CD4-positive, alpha-beta T cell treated with Interleukin-6 for 4 hours (primary cell): ENCODE data around the gene WBP1.
"Not testable (repeated sequence)": the region's sequence is repeated elsewhere in the genome, so short reads cannot be mapped to it uniquely, and the experiment has no call there.

Source experiments
- DNase-seq: peaks from one replicate; pipeline ENCODE4 v3.0.0-alpha.2; 2020; ENCODE audit warnings: mixed read lengths

The WBP1 gene

DNA sequence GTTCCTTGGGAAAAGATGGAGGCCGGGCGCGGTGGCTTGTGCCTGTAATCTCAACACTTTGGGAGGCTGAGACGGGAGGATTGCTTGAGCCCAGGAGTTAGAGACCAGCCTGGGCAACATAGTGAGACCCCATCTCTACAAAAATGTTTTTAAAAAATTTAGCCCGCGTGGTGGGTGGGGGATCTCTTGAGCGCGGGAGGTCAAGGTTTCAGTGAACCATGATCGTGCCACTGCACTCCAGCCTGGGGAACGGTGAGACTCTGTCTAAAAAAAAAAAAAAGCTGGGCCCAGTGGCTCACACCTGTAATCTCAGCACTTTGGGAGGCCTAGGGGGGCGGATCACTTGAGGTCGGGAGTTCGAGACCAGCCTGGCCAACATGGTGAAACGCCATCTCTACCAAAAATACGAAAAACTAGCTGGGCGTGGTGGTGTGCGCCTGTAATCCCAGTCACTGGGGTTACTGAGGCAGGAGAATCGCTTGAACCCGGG is 25.5 kb downstream of the WBP1 start:
- not testable (repeated sequence) for DNase-seq

DNA sequence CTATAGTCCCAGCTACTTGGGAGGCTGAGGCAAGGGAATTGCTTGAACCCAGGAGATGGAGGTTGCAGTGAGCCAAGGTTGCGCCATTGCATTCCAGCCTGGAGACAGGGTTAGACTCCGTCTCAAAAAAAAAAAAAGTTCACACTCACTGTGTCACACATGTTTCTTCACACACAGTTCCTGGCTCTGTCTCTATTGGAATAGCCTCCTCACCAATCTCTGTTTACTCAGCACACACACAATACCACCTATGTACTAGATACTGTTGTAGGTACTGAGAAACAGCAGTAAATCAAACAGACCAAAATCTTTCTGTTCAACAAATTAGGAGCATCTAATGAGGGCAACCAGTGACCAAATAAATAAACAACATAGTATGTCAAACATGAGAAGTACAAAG is 27.9 kb downstream of the WBP1 start:
- no peak for DNase-seq

DNA sequence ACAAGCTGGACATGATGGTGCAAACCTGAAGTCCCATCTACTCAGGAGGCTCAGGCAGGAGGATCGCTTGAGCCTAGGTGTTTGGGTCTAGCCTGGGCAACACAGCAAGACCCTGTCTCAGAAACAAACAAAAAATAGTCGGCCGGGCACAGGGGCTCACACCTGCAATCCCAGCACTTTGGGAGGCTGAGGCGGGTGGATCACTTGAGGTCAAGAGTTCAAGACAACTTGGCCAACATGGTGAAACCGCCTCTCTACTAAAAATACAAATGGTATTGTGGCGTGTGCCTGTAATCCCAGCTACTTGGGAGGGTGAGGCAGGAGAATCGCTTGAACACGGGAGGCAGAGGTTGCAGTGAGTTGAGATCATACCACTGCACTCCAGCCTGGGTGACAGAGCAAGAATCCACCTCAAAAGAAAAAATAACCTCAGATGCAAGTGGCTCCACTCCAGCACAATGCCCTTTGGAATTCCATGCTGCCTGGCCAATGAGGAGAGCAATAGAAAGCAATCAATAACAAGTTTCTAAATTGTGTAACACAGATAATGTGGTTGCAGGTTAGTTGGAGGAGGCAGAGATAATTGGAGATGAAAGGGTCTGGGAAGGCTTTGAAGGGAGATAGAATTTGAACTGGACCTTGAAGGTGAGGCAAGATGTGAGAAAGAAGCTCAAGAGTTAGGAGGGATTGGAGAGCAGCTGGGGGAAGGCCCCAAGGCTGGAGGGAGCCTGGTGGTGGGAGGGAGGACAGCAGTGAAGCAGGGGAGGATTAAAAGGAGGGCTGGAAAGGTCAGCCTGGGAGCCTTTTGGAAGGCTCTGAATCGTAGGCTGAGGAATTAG is 30.6 kb downstream of the WBP1 start:
- DNase-seq = no peak

DNA sequence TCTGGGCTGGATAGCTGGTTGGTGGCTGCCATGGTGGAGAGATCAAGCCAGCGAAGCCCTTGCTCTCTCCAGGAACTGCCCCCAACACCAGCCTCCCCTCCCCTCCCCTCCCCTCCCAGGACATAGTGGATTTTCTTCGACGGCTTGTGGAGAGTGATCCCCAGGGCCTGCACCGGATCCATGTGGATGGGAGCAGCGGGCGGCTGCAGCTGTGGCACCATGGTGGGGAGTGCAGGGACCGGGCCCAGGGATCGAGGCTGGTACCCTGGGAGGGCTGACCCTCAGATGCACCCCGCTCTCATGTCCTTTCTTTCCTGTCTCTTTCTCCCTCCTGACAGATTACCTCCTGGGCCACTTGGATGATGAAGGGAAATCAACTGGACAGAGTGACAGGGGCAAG is 31.7 kb downstream of the WBP1 start:
- DNase-seq = no peak

DNA sequence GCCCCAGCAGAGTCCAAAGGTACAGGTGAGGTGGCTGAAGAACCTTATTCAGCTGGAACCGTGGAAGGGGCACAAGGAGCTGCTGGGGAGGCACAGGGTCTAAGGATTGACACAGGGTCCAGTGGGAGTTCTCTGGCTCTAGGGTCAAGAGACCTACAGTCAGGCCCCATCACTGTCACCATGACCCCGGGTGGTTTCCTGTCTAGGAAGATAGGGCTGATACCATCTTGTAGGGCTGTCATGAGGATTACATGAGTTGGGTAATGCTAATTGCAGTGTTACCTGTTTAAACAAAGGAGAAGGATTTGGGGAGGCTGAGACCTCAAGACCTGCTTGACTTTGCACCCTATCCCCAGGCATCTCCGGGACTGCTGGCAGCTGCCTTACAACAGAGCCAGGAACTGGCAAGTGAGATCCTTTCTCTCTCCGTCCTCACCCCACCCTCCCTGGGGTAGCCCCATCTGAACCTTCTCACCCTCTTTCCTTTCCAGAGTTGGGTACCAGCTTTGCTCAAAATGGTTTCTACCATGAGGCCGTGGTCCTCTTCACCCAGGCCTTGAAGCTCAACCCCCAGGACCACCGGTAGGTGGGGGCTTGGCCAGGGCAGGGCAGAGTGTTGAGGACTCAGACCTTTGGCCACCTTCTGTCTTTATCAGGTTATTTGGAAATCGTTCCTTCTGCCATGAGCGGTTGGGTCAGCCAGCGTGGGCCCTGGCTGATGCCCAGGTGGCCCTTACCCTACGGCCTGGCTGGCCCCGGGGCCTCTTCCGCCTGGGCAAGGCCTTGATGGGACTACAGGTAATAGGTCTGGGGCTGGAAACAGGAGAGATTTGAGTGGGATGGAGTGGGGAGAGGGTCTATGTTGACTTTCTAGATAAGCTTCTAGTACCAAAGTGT is 33.7 kb downstream of the WBP1 start:
- DNase-seq = no peak

DNA sequence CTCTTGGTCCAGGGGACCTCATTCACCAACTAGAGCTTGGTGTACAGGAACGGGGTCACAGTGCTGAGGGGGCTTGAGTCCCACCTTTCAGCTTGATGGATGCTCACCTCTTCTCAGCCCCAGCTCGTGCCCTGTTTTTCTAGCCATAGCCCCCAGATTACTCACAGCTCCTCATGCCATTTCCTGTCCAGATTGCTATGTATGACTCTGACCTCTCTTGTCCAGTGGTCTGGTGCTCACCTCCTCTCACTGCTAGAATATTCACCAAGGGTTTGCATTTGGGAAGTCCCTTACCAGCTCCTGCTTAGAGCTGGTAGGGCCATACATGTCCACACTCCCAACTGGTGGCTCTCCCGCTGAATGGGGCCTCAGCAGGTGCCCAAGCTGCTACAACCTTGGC is 35.3 kb downstream of the WBP1 start:
- no peak for DNase-seq

DNA sequence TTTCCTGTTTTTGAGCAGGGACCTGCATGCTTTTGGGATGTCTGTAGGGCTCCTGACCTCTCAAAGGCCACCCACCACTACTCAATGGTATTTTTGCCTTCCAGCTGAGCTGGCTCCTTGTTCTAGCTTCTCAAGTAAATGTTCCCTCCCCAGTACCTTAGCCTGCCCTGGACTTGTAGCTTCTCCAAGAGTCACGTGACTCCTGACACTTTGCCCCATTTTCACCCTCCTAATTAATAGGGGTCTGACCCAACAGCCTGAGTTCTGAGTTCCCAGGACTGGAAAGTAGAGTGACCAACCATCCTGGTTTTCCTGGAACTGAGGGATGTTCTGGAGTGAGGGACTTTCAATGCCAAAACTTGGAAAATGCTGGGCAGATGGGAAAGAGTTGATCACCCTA is 37.2 kb downstream of the WBP1 start:
- DNase-seq = no peak

DNA sequence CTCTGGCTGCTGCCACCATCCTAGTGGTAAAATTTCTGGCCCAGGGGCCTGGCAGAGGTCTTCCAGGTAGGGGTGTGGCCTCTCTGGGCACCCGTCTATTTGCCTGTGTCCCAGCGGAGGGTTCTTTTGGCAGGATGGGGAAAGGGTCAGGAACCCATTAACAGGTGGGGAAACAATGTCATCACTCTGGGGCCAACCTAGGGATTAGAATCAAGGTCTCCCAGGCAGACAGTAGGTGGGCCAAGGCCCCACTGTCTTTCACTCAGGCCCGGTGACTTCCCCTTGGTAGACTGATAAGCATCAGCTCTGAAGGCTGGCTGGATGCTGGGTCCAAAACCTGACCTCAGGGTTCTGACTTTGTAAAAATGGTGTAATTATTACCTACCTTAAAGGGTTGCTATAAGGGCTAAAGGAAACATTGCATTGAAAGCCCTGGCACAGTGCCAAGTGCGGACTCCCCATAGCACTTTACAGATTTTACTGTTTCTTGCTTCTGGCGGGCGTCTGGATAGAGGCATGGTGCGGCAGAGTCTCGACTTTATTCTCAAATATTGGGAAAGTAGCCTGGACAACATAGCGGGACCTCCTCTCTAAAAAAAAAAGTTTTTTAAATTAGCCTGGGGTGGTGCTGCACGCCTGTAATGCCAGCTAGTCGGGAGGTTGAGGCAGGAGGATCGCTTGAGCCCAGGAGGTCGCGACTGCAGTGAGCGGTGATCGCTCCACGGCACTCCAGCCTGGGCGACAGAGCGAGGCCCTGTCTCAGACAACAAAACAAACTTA is 38.9 kb downstream of the WBP1 start:
- DNase-seq = no peak

DNA sequence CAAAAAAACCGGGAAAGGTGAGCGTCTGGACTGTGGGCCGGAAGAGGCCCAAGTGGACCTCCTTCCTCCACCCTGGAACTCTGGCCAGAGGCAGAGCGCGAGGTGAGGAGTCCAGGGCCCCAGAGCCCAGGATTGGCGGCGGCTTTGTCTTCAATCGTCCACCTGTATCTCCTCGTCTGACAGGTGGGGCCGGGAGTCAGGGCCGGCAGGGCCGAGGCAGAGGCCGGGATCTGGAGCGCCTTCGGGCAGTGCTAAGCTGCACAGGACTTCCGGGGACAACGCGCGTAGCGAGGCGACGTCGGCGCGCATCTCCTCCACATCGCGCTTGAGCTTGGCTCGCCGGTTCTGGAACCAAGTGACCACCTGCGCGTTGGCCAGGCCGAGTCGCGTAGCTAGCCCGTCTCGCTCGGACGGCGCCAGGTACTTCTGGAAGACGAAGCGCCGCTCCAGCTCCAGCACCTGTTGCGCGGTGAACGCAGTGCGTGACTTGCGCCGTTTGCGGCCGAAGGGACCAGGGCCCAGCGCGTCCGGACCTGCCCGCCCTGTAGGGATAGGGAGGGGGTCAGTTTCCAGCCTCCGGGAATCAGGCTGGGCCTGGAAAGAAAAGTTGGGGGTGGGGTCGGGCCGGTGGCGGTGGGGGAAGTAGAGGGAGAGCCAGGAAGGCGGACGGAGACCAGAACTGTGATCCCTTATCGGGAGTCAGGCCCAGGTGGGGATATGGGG is 39.7 kb downstream of the WBP1 start:
- peak; percentile 32 for DNase-seq

DNA sequence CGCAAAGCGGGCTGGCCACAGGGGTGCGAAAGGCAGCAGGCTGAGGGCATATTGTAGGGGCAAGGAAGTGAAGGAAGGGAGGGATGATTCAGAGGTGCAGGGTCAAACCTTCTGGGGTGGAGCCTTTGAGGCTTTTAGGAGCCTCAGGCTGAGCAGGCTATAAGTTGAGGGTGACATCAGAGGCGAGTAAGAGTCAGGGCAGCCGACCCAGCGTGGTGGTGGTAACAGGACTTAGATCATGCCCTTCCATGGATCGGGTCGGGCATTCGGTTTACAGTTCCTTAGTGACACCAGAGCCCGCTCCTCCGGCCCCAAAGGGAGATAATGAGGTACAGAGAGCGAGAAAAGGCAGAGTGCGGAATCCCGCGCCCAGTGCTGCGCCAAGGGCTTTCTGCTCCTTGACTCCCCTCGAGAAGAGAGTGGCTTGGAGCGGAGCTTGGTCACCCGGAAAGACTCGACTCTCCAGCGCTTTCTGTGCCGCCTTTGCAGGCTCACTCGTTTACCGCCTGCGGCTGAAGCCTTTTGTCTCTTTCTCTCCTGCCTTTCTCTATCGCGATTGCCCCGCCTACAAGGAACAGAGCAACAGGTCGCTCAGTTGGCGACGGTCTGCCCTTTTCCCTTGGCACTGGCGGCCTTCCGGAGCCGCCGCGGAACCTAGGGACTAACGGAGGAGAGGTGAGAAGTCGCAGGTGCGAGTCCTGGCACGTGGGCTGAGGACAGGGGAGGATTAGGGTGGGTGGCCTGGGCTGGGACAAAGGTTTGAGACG is 40.4 kb downstream of the WBP1 start:
- DNase-seq = peak; percentile 36

DNA sequence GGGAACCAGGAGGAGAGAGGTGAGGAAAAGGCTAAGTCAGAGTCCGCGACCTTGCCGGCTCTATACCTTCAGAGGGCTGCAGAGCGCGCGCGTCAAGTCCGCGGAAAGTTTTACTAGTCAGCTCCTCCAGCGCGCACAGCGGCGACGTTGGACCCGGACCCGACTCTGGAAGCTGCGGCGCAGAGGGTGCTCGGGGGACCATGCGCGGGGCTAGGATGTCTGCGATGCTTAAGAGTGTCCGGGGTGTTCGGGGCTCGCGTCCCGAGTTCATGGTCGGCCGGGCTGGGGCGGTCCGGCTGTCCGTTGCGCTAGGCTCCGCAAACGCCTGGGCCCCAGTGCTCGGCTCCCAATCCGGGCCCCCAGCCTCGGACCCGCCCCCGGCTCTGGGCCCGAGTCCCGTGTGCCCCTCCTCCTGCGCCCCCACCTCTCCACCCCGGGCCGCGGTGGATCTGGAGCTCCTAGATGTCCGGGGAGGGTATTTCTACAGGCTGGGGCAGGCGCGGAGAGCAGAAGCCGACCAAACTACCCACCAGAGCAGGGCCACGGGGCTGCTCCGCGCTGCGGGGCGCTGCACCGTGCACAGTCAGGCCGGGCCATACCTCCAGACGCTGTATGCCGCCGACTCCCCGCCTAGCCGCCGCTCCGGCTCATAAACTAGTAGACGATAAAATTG is 41.2 kb downstream of the WBP1 start, which contains the start of gene LBX2:
Gene LBX2 (minus strand): TSS at position 337 of the 673 bp plus-strand sequence. CDS start 66 bp downstream, at position 271.
- DNase-seq = peak; percentile 14

DNA sequence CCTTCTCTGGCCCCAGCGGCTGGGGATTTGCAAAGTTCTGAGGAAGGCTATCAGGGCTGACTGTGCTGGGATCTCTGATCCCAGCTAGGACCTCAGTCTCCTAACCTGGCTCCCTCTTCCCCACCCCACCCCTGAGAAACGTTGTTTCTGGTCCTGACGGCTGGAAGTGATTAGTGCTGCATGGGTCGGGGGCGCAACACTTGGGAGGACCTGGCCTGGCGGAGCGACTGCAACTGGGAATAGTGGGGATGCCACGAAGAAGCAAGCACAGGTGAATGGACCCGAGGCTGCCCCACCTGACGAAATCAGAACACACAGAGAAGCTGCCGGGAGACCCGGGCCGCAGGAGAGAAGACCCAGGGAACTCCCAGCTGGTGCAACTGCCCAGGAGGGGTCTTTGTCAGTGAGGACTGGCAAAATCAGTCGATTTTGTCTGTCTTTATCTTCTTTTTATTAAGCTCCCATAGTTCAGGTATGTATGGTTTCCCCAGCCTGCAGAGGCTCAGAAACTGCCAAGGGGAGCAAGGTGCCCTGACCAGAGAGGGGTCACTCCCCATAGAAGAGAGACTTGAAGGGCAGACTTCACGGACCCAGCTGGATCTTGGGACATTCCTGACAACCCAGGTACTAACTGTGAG is 41.8 kb downstream of the WBP1 start:
- DNase-seq = no peak

DNA sequence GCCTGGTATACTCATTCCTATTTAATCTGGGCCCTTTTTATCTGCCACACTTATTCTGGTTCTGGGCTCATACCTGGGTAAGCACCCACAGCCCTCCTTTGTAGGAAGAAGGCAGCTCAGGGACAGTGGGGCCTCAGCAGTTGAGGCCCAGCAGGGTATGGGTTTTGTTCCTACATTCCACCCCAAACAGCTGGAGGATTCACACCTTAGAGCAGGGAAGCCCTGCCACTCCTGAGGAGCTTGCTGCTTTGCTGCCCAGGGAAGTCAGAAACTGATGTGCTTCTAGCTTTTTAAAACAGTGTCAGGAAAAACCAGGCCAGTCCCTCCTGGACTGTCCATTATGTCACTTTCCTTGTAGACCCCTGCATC is 42.3 kb downstream of the WBP1 start:
- no peak for DNase-seq

DNA sequence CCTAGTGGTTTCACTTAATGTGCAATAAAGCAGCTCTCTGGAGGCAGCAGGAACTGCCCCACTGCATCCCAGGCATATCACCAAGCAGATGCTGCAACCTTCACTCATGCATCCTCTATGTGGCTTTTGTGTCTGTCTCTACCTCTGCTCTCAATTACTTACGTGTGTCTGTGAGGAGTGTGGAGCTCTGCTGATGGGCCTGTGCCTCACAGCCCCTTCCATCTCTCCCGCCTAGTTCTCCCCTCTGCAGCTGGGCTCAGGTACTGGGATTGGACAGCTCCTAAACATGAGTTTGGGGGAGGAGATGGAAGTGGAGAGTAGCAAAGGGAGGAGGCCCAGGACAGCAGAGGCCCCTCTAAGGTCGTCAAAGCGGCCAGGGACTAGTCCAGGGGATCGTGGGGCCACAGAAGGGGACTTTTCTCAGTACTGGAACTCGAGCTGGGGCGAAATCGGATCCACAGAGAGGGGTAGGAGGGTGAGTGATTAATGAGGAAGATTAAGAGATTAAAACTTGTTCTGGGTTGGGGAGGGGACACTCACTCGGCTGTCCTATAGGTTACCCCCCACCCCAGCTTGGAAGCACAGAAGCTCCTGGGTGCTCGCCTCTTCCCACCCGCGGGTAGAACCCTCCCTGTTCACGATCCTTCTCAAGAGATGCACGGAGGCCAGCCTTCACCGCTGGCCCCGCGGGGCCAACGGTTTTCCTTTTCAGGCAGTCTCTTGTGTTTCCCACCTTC is 43.3 kb downstream of the WBP1 start:
- no peak for DNase-seq

DNA sequence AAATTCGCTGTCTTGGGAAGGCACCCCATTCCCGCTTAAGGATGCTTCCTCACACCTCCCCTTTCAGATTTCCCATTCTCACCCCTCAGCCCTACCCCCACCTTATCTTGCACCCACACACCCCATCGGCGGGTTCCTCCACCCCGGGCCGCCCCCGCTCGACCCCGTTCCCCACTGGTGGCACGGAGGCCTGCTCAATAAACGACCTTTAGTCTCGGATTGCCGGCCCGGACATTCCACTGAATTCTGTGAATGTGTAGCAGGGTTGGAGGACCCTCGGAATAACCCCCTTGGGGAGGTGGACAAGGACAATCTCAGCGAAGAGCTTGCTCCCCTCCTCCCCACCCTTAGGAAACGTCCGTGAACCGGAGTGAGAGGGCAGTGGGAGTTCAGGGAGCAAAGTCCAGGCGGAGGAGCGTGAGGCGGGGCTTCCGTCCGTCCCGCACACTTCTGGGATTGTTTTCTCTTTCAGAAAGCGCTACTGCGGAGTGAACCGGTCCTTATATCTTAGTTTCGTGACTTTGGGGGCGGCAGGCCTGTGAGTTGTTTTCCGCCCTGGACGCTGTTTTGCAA is 44.0 kb downstream of the WBP1 start:
- DNase-seq = no peak

DNA sequence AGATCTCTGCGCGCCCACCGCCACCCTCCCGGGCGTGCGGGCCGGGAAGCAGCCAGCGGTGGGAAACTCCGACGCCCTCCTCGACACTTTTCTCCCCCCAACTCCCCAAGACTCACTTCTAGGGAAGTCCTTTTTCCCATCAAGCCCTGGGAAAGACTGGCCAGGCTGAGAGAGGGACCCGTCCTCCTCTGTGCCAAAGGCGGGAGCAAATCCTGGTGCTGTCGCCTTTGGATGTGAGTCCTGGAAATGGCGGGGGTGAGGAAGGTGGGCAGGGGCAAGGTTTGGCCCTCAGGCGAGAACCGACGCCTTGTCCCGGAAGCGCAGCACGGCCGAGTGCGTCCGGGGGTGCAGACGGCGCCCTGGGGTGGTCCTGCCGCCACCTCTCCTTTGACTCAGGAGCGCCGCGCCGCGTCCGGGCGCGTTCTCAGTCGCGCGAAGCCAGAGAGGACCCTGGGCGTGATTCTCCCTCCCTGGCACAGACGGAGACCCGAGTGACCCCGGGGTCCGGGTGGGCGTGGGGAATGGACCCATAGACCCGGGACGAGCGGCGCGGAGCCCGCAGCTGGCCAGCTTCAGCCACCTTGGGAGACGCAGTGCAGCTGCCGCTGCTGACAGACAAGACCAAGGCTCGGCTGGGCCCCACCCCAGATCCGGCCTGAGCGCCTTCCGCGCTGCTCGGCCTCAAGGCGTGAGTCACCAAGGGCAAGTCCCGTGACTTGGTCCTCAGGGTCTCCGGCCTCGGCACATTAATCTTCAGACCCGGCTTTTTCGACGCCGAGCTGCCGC is 44.7 kb downstream of the WBP1 start:
- DNase-seq = peak; percentile 54

DNA sequence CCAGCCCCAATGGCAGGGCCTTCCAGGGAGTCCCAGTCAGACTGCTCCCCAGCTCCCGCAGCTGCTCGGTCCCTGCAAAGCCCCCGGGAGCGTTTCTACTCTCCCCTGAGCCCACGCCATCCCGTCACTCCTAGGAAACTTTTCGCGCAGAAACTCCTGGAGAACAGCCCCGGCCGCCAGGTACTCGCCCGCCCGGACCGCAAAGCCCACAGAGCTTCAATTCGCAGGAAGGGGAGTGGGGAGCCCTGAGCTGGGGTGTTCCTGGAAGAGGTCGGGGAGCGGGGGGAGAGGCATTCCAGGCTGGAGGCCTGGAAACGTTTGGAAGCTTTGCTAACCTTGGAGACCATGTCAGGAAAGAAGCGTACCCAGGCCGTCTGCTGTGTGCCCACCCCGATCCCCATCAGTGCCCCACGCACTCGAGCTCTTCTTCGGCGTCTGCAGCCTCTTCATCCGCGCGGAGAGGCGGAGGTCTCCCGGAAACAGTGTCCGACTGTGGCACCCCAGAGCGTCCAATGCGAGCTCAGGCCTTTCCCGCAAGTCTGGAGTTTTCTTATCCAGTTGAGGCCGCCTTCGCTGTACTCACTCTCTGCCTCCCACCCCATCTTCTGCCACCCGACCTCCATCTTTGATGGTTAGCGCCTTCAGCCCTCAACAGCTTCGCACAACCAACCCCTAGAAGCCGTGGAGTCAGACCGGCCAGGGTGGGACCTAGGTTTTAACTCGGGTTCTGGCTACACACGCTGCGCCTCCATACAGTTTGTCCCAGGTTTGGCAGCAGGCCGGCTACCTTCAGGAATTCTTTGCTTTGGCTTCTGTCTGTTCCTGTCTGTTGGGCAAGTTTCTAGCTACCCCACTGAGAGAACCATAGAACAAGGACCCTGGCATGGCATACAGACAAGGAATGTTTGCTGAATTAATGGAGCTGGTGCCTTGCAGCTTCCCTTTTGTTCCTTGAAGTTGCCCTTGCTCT is 45.6 kb downstream of the WBP1 start:
- no peak for DNase-seq
